Glutamatergic neuron (in vitro differentiated cells): Measurements from ENCODE around the gene CAND2. TPM values are rescaled to one million over a fixed set of nuclear protein-coding genes. Genes with fewer than 3 reads are reported as not detected.
"Not testable (repeated sequence)": the region's sequence is repeated elsewhere in the genome, so short reads cannot be mapped to it uniquely, and the experiment has no call there.

Experiments
- DNase-seq: peaks from one replicate; pipeline ENCODE4 v3.0.0; 2022
- H3K27ac Mint-ChIP-seq: one replicate; pipeline ENCODE4 v1.8.0; 2020; ENCODE audit warnings: mild to moderate bottlenecking, mixed read lengths, inconsistent platforms; ENCODE audit not compliant: unreplicated experiment
- H3K27me3 Mint-ChIP-seq: one replicate; pipeline ENCODE4 v1.8.0; 2020; ENCODE audit warnings: mild to moderate bottlenecking, moderate library complexity, mixed read lengths, inconsistent platforms; ENCODE audit not compliant: unreplicated experiment
- H3K36me3 Mint-ChIP-seq: one replicate; pipeline ENCODE4 v1.8.0; 2020; ENCODE audit warnings: mild to moderate bottlenecking, mixed read lengths, inconsistent platforms; ENCODE audit not compliant: unreplicated experiment
- H3K4me1 Mint-ChIP-seq: one replicate; pipeline ENCODE4 v1.8.0; 2020; ENCODE audit warnings: mild to moderate bottlenecking, low read depth, mixed read lengths, inconsistent platforms; ENCODE audit not compliant: unreplicated experiment
- H3K4me3 Mint-ChIP-seq: one replicate; pipeline ENCODE4 v1.8.0; 2020; ENCODE audit warnings: mild to moderate bottlenecking, mixed read lengths, inconsistent platforms; ENCODE audit not compliant: unreplicated experiment
- H3K9me3 Mint-ChIP-seq: one replicate; pipeline ENCODE4 v1.8.0; 2020; ENCODE audit warnings: mild to moderate bottlenecking, moderate library complexity, mixed read lengths, inconsistent platforms; ENCODE audit not compliant: unreplicated experiment
- CTCF ChIP-seq: fragments of 200-600 bp; sonication (generic); IDR thresholded peaks from one replicate; pipeline ENCODE4 v1.5.0; 2021; ENCODE audit not compliant: partially characterized antibody, unreplicated experiment
- total RNA-seq: library from RNA; stranded (reverse); fragmentation: NEBNext Ultra II Directional; extraction: Animal tissue kit (Norgen Biotek cat#: 25700); gene quantifications from one replicate; pipeline ENCODE4 v1.2.1, GENCODE V29; 2021; ENCODE audit not compliant: unreplicated experiment

Gene CAND2
- total RNA-seq, 1 donor from 2014 or later = 8.8 TPM

GRCh38 chr3:12782172-12782815 is 14.2 kb upstream of the CAND2 start:
- H3K9me3 Mint-ChIP-seq = peaks cover 1% of the 10 kb centered on the region
- H3K27ac Mint-ChIP-seq = no peak overlapping the region
- H3K4me1 Mint-ChIP-seq = no peaks in the 10 kb centered on the region
- DNase-seq = no peak
- H3K4me3 Mint-ChIP-seq = no peak overlapping the region
- H3K27me3 Mint-ChIP-seq = no peaks in the 10 kb centered on the region
- TF ChIP-seq CTCF = no peak
- H3K36me3 Mint-ChIP-seq = no peaks in the 10 kb centered on the region

GRCh38 chr3:12785096-12785495 is 11.4 kb upstream of the CAND2 start:
- peaks cover 1% of the 10 kb centered on the region for H3K9me3 Mint-ChIP-seq
- no peak overlapping the region for H3K4me3 Mint-ChIP-seq
- no peak for DNase-seq
- no peak overlapping the region for H3K27ac Mint-ChIP-seq
- TF ChIP-seq CTCF = no peak
- no peaks in the 10 kb centered on the region for H3K4me1 Mint-ChIP-seq
- no peaks in the 10 kb centered on the region for H3K36me3 Mint-ChIP-seq
- H3K27me3 Mint-ChIP-seq = no peaks in the 10 kb centered on the region

- H3K4me3 Mint-ChIP-seq, H3K27ac Mint-ChIP-seq, H3K4me1 Mint-ChIP-seq, H3K36me3 Mint-ChIP-seq, H3K27me3 Mint-ChIP-seq, H3K9me3 Mint-ChIP-seq: not testable (repeated sequence)
- TF ChIP-seq CTCF = peak; percentile 36
- peak; percentile 69 for DNase-seq
These were observed 9.1 kb upstream of the CAND2 start for GRCh38 chr3:12787346-12787745.

GRCh38 chr3:12787967-12788690 is 8.4 kb upstream of the CAND2 start:
- not testable (repeated sequence) for H3K9me3 Mint-ChIP-seq, H3K4me1 Mint-ChIP-seq, H3K4me3 Mint-ChIP-seq, H3K36me3 Mint-ChIP-seq, H3K27ac Mint-ChIP-seq, DNase-seq, H3K27me3 Mint-ChIP-seq

- DNase-seq = no peak
- Mint-ChIP-seq H3K9me3 (peaks cover 5% of the 10 kb centered on the region), H3K36me3 (no peaks in the 10 kb centered on the region), H3K27ac (no peak overlapping the region), H3K4me1 (no peaks in the 10 kb centered on the region), H3K4me3 (no peak overlapping the region), H3K27me3 (peaks cover 2% of the 10 kb centered on the region)
- TF ChIP-seq CTCF = no peak
These were observed 5.0 kb upstream of the CAND2 start for GRCh38 chr3:12791430-12791829.
